MM.1S (cell line): ENCODE measurements around the gene IL12B.
"Not testable (repeated sequence)": the region's sequence is repeated elsewhere in the genome, so short reads cannot be mapped to it uniquely, and the experiment has no call there.

Experiments used
- CTCF ChIP-seq: fragments of 300-600 bp; sonication (generic); IDR thresholded peaks from 2 replicates; pipeline ENCODE4 v1.5.1; 2016; ENCODE audit warnings: antibody characterized with exemption, low read length, mixed read lengths
- EZH2 ChIP-seq: fragments of 300-600 bp; sonication (generic); optimal IDR thresholded peaks from 2 replicates; pipeline ENCODE3; 2017; ENCODE audit warnings: low read depth, mild to moderate bottlenecking, antibody characterized with exemption, low read length, mixed read lengths
- EZH2phosphoT487 ChIP-seq: fragments of 300-600 bp; sonication (generic); IDR thresholded peaks from 2 replicates; pipeline ENCODE4 v1.6.1; 2018; ENCODE audit warnings: antibody characterized with exemption, low read length

GRCh38 chr5:159367866-159368265 is 37.6 kb upstream of the IL12B start:
- not testable (repeated sequence) for TF ChIP-seq CTCF, EZH2phosphoT487, EZH2
